ENCODE measurements around the gene SEC24C. TPM values are rescaled to one million over a fixed set of nuclear protein-coding genes. Genes with fewer than 3 reads are reported as not detected.

The SEC24C gene
- total RNA-seq, 1 experiment from 2014 or later, result 40.3 TPM

DNA sequence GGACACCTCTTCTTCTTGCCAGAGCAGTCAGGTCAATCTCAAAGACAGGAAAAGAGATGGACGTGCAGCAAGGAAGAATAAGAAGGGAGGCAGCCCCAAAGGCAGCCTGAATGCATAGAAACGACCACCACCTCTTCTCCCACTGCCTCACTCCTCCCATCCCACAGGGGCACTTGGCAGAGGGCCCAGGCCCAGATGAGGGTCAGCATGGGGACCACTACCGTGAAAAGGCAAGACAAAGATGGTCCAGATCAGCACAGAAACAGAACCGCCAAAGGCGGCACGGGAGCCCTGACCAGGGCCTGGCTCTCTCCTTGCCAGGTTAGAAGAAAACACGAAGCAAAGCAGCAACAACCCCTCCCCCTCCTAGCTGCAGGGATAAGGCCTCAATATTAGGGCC, 69.2 kb downstream of the SEC24C start:
- no peak for DNase-seq (ENCODE audit: low read depth)

DNA sequence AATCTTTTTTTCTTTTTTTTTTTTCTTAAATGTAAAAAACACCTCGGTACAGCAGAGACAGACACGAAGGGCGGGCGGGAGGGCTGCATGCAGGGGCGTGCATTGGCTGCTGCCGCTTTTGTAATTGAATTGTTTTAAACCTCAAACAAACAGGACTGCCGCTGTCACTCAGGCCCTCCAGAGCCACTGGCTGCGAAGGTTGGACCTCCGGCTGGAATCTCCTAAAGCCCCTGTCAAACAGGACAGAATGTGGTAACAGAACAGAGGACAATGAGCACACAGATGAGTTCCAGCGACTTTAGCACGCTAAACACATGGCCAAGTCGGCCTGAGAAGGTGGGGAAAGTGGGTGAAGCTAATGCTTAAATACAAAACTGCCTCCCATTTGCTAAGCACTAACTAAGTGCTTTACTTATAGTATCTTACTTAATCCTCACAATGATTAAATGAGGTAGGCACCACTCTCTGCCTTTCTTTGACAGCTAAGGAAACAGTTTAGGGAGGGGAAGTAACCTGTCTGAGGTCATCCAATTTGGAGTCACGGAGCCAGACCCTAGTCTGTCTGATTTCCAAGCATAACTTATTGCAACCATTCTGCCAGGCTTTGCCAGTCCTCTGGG, 70.2 kb downstream of the SEC24C start:
- DNase-seq (ENCODE audit: low read depth), result no peak

GRCh38 chr10:73814896-73815718, 70.9 kb downstream of the SEC24C start:
- no peak for DNase-seq (ENCODE audit: low read depth)

DNA sequence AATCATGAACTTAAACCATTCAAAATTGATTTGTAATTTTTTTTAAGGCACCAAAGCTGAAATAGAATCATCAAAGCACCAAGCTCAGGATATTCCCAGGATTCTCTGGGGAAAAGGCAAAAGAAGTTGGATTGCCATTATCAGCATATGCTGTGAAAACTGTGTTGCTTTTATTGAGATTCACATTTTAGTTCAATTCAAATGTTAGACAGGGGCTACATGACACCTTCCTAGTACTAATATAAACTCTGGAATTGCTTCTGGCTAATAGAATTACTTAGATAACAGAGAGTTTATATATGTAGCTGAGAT, 71.5 kb downstream of the SEC24C start:
- DNase-seq (ENCODE audit: low read depth), result no peak

DNA sequence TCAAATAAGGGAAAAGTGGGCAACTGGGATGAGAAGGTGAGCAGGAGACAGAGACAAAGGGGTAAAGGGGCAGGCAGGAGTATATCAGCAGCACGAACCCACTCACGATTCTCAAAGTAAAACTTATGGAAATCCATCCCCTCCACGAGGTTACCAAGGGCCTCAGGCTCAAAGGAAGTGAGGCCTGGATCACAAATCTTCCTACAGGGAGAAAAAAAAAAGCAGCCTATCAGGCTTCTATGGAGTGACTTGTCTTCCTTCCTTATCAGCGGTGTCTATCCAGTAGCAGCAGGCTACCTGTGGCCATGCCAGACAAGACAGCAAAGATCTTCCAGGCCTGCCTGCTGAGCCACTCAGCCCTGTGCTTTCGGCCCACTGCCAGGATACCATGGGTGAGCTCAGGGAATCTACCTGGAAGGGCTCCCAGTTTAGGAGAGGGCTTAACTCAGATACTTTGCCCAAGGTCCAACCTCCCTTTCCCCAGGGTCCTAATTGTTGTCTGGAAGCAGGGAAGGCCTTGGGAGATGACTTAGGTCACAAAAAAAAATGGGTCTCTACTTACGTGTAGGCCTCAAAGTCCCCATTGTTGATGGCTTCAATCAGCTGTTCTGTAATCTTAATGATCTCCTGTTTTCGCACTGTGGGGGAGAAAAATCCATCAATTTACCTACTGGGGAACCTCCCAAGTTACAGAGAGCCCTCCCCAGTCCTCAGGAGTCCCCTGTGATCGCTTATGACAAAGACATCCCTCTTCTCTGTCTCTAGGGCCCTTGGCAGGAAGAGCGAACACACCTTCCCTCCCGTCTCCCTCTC, 73.0 kb downstream of the SEC24C start:
- no peak for DNase-seq (ENCODE audit: low read depth)

- DNase-seq (ENCODE audit: low read depth), result no peak
These were observed 73.7 kb downstream of the SEC24C start for GRCh38 chr10:73817826-73818225.

- no peak for DNase-seq (ENCODE audit: low read depth)
These were observed 74.2 kb downstream of the SEC24C start for GRCh38 chr10:73818402-73818801.

DNA sequence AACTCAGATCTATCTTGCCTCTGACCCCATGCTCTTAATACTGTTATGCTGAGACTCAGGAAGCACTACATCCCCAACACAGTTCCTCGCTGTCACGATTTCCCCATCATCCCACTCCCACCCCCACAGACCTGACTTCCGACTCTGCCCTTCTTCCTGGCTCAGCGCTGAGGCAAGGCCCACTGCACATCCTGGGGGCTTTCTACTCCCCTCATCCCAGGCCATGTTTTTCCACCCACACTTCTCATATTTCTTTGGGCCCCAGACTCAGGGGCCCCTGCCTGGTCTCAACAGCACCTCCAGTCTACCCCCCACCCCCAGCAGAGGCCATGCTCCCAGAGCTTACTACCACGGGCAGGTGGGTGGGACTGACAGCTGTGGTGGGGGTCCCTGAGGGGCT, 74.9 kb downstream of the SEC24C start:
- no peak for DNase-seq (ENCODE audit: low read depth)

DNA sequence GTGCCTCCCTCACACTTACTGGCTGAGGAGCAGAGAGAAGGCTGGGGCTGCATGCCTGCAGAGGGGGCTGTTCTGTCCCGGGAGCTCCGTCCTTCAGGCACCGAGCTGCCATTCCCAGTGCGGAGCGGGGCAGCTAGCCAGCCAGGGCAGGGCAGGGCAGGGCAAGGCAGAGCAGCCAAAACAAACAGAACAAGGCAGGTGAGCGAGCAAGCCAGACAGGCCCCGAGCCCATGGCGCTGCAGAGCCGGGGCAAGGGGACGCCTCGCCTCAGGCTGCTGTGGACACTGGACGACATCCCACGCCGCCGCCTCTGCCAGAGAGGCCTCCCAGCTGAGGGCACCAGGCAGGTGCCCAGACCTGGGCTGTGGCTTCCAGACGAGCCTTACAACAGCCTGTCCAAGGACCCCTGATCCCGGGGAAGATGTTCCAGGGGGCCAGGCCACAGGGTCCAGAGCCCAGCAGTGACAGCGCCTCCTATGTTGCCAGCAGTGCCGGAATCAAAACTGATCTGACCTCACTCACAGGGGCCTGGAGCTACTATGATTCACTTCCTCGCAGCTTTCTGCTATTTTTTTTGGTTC, 75.4 kb downstream of the SEC24C start:
- no peak for DNase-seq (ENCODE audit: low read depth)

Other genes starting within 250 kb of the SEC24C start
- 11.9 and 12.2 TPM in 2 replicates for gene PPP3CB, start 248.3 kb upstream of the SEC24C start, total RNA-seq (2014; rRNA removed; shearing (Covaris generic))
- gene USP54, start 153.0 kb upstream of the SEC24C start, total RNA-seq (2014; rRNA removed; shearing (Covaris generic)), result 12.1 and 19.1 TPM in 2 replicates
- not detected in 2 replicates for gene MYOZ1, start 102.9 kb upstream of the SEC24C start, total RNA-seq (2014; rRNA removed; shearing (Covaris generic))
- gene SYNPO2L, start 88.3 kb upstream of the SEC24C start, total RNA-seq (2014; rRNA removed; shearing (Covaris generic)), result not detected in 2 replicates
- gene AGAP5, start 46.3 kb upstream of the SEC24C start, total RNA-seq (2014; rRNA removed; shearing (Covaris generic)), result 1.1 and 1.8 TPM in 2 replicates
- 31.0 and 32.3 TPM in 2 replicates for gene CHCHD1, start 37.7 kb downstream of the SEC24C start, total RNA-seq (2014; rRNA removed; shearing (Covaris generic))
- 26.8 and 27.1 TPM in 2 replicates for gene ZSWIM8, start 41.2 kb downstream of the SEC24C start, total RNA-seq (2014; rRNA removed; shearing (Covaris generic))
- 3.5 and 5.7 TPM in 2 replicates for gene NDST2, start 67.2 kb downstream of the SEC24C start, total RNA-seq (2014; rRNA removed; shearing (Covaris generic))
- 12.2 and 14.6 TPM in 2 replicates for gene CAMK2G, start 130.2 kb downstream of the SEC24C start, total RNA-seq (2014; rRNA removed; shearing (Covaris generic))
- gene PLAU, start 166.8 kb downstream of the SEC24C start, total RNA-seq (2014; rRNA removed; shearing (Covaris generic)), result 159 and 165 TPM in 2 replicates